ENCODE measurements around the gene PRSS8. TPM values are rescaled to one million over a fixed set of nuclear protein-coding genes. Genes with fewer than 3 reads are reported as not detected.
A peak's percentile ranks its signal among the peaks of the same experiment; 100 is the strongest.
"Not testable (repeated sequence)": the region's sequence is repeated elsewhere in the genome, so short reads cannot be mapped to it uniquely, and the experiment has no call there.

Gene PRSS8
- total RNA-seq, 2 donors from 2014 or later, result 337 to 347 TPM

DNA sequence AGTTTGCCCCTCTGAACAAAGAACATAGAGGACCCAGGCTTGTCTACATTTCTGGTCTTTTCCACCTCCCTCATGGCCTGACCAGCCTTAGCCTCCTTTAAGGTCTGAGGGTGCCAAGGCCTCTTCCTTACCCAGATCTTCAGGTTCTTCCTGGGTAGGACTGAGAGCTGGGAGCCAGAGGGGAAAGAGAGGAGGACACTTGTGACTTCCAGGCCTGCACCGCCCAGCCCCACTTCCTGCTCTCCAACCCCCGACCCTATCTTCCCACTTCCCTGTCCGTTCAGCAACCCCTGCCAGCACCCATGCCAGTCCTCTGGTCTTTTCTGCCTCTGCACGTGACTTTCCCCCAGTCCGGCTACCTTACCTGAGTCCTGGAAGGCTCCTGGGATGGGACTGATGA is 13.8 kb upstream of the PRSS8 start:
- H3K27me3 ChIP-seq, result no peaks in the 10 kb centered on the region
- H3K36me3 ChIP-seq, result no peaks in the 10 kb centered on the region
- H3K9ac ChIP-seq (ENCODE audit: low read depth in 2 of 2, low read length in 2 of 2), result no peak overlapping the region
- H3K9me3 ChIP-seq, result no peaks in the 10 kb centered on the region
- no peak overlapping the region for H3K4me3 ChIP-seq
- H3K4me1 ChIP-seq, result no peaks in the 10 kb centered on the region
- no peak overlapping the region for H3K27ac ChIP-seq
- intact Hi-C loops (cut with DNase I), result loop anchor here (10.0 kb wide), 1 partner anchor 165 kb away; the partner anchor contains the start of gene HSD3B7
- no peak for DNase-seq
- TF ChIP-seq, protein P1, sequence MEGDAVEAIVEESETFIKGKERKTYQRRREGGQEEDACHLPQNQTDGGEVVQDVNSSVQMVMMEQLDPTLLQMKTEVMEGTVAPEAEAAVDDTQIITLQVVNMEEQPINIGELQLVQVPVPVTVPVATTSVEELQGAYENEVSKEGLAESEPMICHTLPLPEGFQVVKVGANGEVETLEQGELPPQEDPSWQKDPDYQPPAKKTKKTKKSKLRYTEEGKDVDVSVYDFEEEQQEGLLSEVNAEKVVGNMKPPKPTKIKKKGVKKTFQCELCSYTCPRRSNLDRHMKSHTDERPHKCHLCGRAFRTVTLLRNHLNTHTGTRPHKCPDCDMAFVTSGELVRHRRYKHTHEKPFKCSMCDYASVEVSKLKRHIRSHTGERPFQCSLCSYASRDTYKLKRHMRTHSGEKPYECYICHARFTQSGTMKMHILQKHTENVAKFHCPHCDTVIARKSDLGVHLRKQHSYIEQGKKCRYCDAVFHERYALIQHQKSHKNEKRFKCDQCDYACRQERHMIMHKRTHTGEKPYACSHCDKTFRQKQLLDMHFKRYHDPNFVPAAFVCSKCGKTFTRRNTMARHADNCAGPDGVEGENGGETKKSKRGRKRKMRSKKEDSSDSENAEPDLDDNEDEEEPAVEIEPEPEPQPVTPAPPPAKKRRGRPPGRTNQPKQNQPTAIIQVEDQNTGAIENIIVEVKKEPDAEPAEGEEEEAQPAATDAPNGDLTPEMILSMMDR (IDR thresholded peaks at IDR 0.05), result no peak

DNA sequence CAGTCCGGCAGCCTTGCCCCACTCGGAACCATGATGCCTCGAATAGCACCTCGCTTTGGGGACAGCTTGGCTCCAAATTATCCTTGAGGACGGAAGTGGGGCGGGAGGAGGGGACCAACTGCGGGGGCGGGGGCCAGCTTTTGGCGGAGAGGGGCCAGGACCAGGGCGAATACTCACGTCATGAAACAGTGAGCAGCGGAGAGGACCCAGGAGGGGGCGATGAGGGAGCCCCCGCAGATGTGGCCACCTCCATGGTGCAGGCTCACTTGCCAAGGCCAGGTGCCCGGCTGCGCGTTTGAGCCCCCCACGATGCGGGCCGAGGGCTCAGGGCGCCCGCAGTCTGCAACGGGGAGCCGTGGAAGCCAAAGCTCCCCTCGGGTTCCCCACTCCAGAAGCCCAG is 13.4 kb upstream of the PRSS8 start:
- H3K4me1 ChIP-seq, result no peaks in the 10 kb centered on the region
- no peak overlapping the region for H3K4me3 ChIP-seq
- no peaks in the 10 kb centered on the region for H3K36me3 ChIP-seq
- H3K9me3 ChIP-seq, result no peaks in the 10 kb centered on the region
- no peak overlapping the region for H3K27ac ChIP-seq
- no peak for DNase-seq
- H3K9ac ChIP-seq (ENCODE audit: low read depth in 2 of 2, low read length in 2 of 2), result no peak overlapping the region
- TF ChIP-seq, protein P1 (IDR thresholded peaks at IDR 0.05), result no peak
- intact Hi-C loops (cut with DNase I), result loop anchor here (10.0 kb wide), 1 partner anchor 164 kb away; the partner anchor contains the start of gene HSD3B7
- no peaks in the 10 kb centered on the region for H3K27me3 ChIP-seq

DNA sequence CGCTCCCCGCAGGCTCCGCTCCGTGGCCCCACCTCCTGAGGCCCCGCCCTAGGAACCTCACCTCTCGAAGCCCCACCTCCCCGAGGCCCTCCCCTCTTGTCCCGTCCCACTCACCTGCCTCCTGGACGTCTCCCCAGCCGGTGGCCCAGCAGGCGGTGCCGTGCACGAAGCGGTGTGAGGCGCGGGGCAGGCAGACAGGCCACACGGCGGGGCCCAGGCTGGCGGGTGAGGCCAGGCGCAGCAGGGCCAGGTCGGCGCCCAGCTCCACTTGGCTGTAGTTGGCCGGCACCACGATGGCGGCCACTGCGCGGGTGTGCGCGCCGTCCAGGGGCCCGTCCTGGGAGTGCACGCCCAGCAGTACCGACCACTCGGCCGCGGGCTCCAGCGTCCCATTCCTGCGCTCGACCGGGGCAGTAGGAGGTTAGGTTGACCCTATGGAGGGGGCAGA is 12.8 kb upstream of the PRSS8 start:
- Histone ChIP-seq H3K27ac (no peak overlapping the region), H3K4me3 (no peak overlapping the region), H3K36me3 (no peaks in the 10 kb centered on the region), H3K4me1 (no peaks in the 10 kb centered on the region), H3K9me3 (no peaks in the 10 kb centered on the region), H3K27me3 (no peaks in the 10 kb centered on the region), H3K9ac (ENCODE audit: low read depth in 2 of 2, low read length in 2 of 2) (peak overlapping the region in 1 of 2 donors; percentile 19)
- peak; percentile 88 for DNase-seq
- intact Hi-C loops (cut with DNase I), result loop anchor here (10.0 kb wide), 1 partner anchor 164 kb away; the partner anchor contains the start of gene HSD3B7
- TF ChIP-seq, protein P1 (IDR thresholded peaks at IDR 0.05), result no peak

DNA sequence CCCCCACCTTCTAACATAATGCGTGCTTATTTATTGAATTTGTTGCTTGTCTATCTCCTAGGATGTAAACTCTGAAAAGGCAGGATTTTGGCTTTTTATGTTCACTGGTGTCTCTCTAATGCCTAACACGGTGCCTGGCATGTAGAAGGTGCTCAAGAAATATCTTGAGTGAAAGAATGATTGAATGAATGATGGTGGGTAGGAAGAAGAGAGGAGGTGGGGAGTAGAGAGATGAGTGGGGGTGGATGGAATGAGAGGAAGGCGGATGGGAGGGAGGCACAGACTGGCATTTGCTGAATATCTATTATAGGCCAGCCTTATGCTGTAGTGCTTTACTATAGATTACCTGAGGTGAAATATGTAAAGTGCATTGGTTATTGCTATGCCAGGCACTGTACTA is 12.0 kb upstream of the PRSS8 start:
- intact Hi-C loops (cut with DNase I), result loop anchor here (10.0 kb wide), 1 partner anchor 163 kb away; the partner anchor contains the start of gene HSD3B7
- no peak overlapping the region for H3K27ac ChIP-seq
- no peaks in the 10 kb centered on the region for H3K36me3 ChIP-seq
- no peak overlapping the region for H3K4me3 ChIP-seq
- no peaks in the 10 kb centered on the region for H3K27me3 ChIP-seq
- H3K4me1 ChIP-seq, result no peaks in the 10 kb centered on the region
- no peak overlapping the region for H3K9ac ChIP-seq (ENCODE audit: low read depth in 2 of 2, low read length in 2 of 2)
- no peak for DNase-seq
- H3K9me3 ChIP-seq, result no peaks in the 10 kb centered on the region
- TF ChIP-seq, protein P1 (IDR thresholded peaks at IDR 0.05), result no peak

DNA sequence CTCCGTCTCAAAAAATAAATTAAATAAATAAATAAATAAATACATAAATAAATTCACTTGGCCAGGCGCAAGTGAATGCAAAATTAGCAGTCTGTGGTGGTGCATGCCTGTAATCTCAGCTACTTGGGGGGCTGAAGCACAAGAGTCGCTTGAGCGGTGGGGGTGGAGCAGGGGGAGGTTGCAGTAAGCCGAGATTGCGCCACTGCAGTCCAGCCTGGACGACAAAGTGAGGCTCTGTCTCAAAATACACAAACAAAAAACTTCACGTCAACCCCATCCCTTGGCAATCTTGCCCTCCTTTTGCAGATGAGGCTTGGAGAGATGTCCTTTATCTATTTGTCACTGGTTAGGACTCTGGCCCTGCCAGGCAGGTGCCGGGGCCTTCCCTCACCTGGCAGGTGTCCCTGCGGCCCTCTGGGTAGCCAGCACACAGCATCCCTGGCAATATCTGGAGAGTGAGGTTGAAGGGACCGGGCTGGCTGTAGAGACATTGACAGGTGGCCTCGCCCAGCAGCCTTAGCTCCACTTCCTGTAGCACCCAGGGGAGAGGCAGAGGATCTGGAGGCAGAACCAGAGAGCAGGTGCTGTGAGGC is 10.0 kb upstream of the PRSS8 start:
- no peaks in the 10 kb centered on the region for H3K27me3 ChIP-seq
- H3K9ac ChIP-seq (ENCODE audit: low read depth in 2 of 2, low read length in 2 of 2), result no peak overlapping the region
- no peaks in the 10 kb centered on the region for H3K9me3 ChIP-seq
- H3K4me1 ChIP-seq, result peaks cover 14% of the 10 kb centered on the region
- TF ChIP-seq, protein P1 (IDR thresholded peaks at IDR 0.05), result no peak
- no peak overlapping the region for H3K27ac ChIP-seq
- no peak for DNase-seq
- no peaks in the 10 kb centered on the region for H3K36me3 ChIP-seq
- no peak overlapping the region for H3K4me3 ChIP-seq
- intact Hi-C loops (cut with DNase I), result loop anchor here (10.0 kb wide), 1 partner anchor 161 kb away; the partner anchor contains the start of gene HSD3B7

DNA sequence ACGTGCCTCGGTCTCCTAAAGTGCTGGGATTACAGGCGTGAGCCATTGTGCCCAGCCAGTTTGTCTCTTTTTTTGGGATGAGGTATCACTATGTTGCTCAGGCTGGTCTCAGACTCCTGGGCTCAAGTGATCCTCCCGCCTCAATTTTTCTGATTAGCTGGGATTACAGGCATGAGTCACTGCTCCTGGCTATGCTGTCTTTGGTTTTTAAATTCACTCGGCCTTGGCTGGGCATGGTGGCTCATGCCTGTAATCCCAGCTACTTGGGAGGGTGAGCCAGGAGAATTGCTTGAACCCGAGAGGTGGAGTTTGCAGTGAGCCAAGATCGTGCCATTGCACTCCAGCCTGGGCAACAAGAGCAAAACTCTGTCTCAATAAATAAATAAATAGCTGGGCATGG is 8.9 kb upstream of the PRSS8 start:
- H3K27ac ChIP-seq; H3K9me3 ChIP-seq; DNase-seq; H3K36me3 ChIP-seq; H3K9ac ChIP-seq (ENCODE audit: low read depth in 2 of 2, low read length in 2 of 2); H3K4me3 ChIP-seq; H3K27me3 ChIP-seq: not testable (repeated sequence)
- intact Hi-C loops (cut with DNase I), result loop anchor here (10.0 kb wide), 1 partner anchor 160 kb away; the partner anchor contains the start of gene HSD3B7
- peaks cover 18% of the 10 kb centered on the region for H3K4me1 ChIP-seq
